HG03196 (cell line): Measurements from ENCODE around the gene EGFR.
"Not testable (repeated sequence)": the region's sequence is repeated elsewhere in the genome, so short reads cannot be mapped to it uniquely, and the experiment has no call there.

ENCODE experiments used
- ATAC-seq: cut with Tn5 transposase; IDR thresholded peaks from one replicate; pipeline ENCODE4 v1.9.1; 2021; ENCODE audit not compliant: unreplicated experiment

Gene EGFR

DNA sequence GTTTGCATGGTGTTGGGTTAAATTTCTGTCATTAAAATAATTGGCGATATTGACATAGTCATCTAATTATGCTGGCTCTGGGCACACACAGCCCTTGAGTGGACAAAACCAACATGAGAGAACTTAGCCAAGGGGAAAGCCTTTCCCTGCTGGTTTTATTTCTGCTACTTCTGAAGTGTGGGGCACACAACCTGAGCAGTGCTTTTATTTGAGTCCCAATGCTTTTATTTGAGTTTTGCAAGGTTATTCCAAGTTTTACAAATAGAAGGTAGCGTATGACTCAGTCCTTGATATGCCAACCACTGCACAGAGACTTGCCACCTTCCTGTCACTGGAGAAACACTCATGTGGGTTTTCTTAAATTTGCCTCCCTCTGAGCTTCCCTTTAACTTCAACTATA, 145.7 kb downstream of the EGFR start:
- no peak for ATAC-seq

- ATAC-seq = no peak
Observed at GRCh38 chr7:55165176-55165861, 146.5 kb downstream of the EGFR start.

DNA sequence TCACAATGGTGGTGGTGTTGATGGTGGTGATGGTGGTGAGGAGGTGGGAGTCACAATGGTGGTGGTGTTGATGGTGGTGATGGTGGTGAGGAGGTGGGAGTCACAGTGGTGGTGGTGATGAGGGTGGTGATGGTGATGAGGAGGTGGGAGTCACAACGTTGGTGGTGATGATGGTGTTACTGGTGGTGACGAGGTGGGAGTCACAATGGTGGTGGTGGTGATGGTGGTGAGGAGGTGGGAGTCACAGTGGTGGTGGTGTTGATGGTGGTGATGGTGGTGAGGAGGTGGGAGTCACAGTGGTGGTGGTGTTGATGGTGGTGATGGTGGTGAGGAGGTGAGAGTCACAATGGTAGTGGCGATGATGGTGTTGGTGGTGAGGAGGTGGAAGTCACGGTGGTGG, 148.5 kb downstream of the EGFR start:
- not testable (repeated sequence) for ATAC-seq

DNA sequence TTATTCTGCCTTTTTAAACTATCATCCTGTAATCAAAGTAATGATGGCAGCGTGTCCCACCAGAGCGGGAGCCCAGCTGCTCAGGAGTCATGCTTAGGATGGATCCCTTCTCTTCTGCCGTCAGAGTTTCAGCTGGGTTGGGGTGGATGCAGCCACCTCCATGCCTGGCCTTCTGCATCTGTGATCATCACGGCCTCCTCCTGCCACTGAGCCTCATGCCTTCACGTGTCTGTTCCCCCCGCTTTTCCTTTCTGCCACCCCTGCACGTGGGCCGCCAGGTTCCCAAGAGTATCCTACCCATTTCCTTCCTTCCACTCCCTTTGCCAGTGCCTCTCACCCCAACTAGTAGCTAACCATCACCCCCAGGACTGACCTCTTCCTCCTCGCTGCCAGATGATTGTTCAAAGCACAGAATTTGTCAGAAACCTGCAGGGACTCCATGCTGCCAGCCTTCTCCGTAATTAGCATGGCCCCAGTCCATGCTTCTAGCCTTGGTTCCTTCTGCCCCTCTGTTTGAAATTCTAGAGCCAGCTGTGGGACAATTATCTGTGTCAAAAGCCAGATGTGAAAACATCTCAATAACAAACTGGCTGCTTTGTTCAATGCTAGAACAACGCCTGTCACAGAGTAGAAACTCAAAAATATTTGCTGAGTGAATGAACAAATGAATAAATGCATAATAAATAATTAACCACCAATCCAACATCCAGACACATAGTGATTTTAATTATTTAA, 151.7 kb downstream of the EGFR start:
- no peak for ATAC-seq

GRCh38 chr7:55171157-55171556, 152.3 kb downstream of the EGFR start:
- no peak for ATAC-seq

DNA sequence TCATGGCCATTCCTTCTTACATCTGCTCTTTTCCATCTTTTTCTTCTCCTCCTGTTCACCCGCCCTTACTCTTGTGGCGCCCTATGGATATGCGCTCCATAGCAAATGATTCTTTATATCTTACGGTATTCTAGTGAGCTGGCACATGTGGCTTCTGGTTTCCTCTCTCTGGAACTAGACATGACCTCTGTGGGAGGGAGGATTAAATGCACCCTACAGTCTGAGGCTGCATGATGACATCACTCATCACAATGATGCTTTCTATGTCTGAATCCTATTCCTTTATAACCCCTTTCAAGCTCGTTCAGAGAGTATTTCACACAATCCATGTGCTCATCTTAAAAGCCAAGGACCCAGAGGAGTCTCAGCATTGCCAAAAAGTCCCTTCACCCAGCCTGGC, 153.3 kb downstream of the EGFR start:
- ATAC-seq = no peak

DNA sequence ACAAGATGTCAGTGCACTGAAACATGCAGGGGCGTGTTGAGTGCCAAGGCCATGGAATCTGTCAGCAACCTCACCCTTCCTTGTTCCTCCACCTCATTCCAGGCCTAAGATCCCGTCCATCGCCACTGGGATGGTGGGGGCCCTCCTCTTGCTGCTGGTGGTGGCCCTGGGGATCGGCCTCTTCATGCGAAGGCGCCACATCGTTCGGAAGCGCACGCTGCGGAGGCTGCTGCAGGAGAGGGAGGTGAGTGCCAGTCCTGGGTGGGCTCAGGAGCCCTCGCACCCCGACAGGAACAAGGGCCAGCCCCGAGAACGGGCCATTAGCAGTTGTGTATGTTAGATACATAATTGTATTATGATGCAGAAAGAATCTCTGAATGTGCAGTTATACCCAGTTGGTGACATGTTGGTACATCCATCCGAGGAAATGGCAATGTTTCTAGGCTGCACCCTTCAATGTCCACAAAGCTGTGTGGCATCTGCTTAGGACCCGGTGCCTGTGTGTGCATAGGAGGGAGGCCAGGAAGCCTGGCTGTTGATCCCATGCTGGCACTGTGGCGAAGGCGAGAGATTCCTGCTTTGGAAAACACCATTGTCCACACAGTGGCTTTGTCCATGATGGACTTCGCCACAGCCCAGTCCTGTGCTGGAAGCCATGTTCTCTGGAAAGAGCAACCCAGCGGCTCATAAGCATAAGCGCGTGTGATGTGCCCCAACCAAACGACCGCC, 154.2 kb downstream of the EGFR start:
- ATAC-seq = no peak

GRCh38 chr7:55173671-55174070, 154.9 kb downstream of the EGFR start:
- no peak for ATAC-seq

- ATAC-seq = no peak
Observed at GRCh38 chr7:55174456-55174855, 155.6 kb downstream of the EGFR start.

GRCh38 chr7:55174856-55175255, 156.0 kb downstream of the EGFR start:
- no peak for ATAC-seq

DNA sequence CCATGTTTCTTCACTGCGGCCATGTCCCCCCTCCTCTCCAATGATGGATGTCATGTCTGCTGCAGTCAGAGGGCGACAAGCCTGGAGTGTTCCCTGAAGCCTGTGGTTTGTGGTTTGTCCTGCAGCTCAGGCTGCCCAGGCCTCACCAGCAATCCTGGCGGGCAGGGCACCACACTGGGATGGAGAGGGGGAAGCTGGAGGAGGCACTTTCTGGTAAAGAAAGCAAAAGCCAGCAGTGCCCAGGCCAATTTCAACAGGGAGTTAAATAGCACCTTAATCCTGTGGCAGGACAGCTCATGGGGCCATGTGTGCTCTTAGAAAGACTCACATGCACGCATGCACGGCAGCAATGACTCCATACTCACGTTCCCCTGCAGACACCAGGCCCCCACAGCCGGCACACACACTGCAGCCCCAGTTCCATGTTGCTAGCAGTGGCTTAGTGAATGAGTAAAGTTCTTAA, 158.3 kb downstream of the EGFR start:
- ATAC-seq = no peak

GRCh38 chr7:55177589-55178261, 158.9 kb downstream of the EGFR start:
- no peak for ATAC-seq

GRCh38 chr7:55178292-55178862, 159.6 kb downstream of the EGFR start:
- ATAC-seq = no peak

- ATAC-seq = no peak
Observed at GRCh38 chr7:55178863-55179773, 160.3 kb downstream of the EGFR start.

GRCh38 chr7:55179931-55180682, 161.3 kb downstream of the EGFR start:
- ATAC-seq = no peak

GRCh38 chr7:55180963-55181542, 162.2 kb downstream of the EGFR start:
- no peak for ATAC-seq

GRCh38 chr7:55181762-55182161, 162.9 kb downstream of the EGFR start:
- no peak for ATAC-seq

DNA sequence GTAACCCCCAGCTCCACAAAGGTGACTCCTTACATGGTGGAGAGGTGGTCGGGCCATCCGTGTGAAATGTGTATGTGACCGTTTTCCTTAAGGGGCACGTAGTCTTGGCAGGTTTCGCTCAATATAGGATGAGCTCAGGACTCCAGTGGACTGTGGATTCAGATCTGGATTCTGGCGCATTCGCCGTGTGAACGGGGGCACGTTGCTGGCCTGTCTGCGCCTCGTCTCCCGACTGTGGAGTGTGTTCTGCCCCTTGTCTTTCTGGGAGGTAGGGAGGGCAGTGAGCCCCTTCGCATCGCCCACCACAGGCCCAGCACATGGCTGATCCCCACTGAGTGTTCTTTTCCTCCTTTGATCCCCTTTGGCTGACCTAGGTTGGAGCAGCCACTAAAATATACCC, 165.1 kb downstream of the EGFR start:
- ATAC-seq = no peak

GRCh38 chr7:55185321-55185802, 166.5 kb downstream of the EGFR start:
- ATAC-seq = no peak
